Measurements from ENCODE around the gene KIAA0513.

Gene KIAA0513

GRCh38 chr16:85077039-85077438 lies 49.4 kb downstream of the KIAA0513 start:
- no peak for DNase-seq

- DNase-seq = no peak
These were observed 50.1 kb downstream of the KIAA0513 start for GRCh38 chr16:85077576-85078125.

GRCh38 chr16:85078226-85078625 lies 50.6 kb downstream of the KIAA0513 start:
- no peak for DNase-seq

- DNase-seq = no peak
These were observed 51.4 kb downstream of the KIAA0513 start for GRCh38 chr16:85078952-85079351.

GRCh38 chr16:85079785-85080570 lies 52.4 kb downstream of the KIAA0513 start:
- no peak for DNase-seq

GRCh38 chr16:85081038-85081437 lies 53.4 kb downstream of the KIAA0513 start:
- DNase-seq = no peak

- no peak for DNase-seq
These were observed 54.2 kb downstream of the KIAA0513 start for GRCh38 chr16:85081765-85082164.

GRCh38 chr16:85082173-85083050 lies 54.8 kb downstream of the KIAA0513 start:
- DNase-seq = no peak

- DNase-seq = no peak
These were observed 55.5 kb downstream of the KIAA0513 start for GRCh38 chr16:85083051-85083639.

- no peak for DNase-seq
These were observed 57.4 kb downstream of the KIAA0513 start for GRCh38 chr16:85084841-85085510.

- DNase-seq = no peak
These were observed 58.1 kb downstream of the KIAA0513 start for GRCh38 chr16:85085721-85086120.

- DNase-seq = no peak
These were observed 59.0 kb downstream of the KIAA0513 start for GRCh38 chr16:85086347-85087291.

- DNase-seq = no peak
These were observed 60.4 kb downstream of the KIAA0513 start for GRCh38 chr16:85087899-85088569.

- no peak for DNase-seq
These were observed 61.1 kb downstream of the KIAA0513 start for GRCh38 chr16:85088570-85089199.

- DNase-seq = no peak
These were observed 61.9 kb downstream of the KIAA0513 start for GRCh38 chr16:85089525-85089924.

- DNase-seq = no peak
These were observed 62.6 kb downstream of the KIAA0513 start for GRCh38 chr16:85090181-85090580.

- no peak for DNase-seq
These were observed 63.4 kb downstream of the KIAA0513 start for GRCh38 chr16:85090873-85091521.

- no peak for DNase-seq
These were observed 63.9 kb downstream of the KIAA0513 start for GRCh38 chr16:85091522-85091910.

- DNase-seq = no peak
These were observed 64.7 kb downstream of the KIAA0513 start for GRCh38 chr16:85092309-85092708.

- DNase-seq = no peak
These were observed 65.3 kb downstream of the KIAA0513 start for GRCh38 chr16:85092851-85093250.
